AG04449 (cell line): Measurements from ENCODE around the gene KLK7.

Experiments used
- CTCF ChIA-PET: fragments of 350-600 bp; formaldehyde crosslinking; extraction: SDS; loops from one replicate; lab custom pipeline; 2021; ENCODE audit warnings: antibody characterized with exemption; lab: Yijun Ruan, JAX
- POLR2A ChIA-PET: fragments of 400-600, 350-600 bp; formaldehyde crosslinking; extraction: SDS; loops from one replicate; lab custom pipeline; 2020; ENCODE audit warnings: antibody characterized with exemption, inconsistent platforms; lab: Yijun Ruan, JAX
- DNase-seq: peaks from one replicate; pipeline ENCODE4 v3.0.0-alpha.2; 2010; ENCODE audit warnings: low read depth, low spot score
- H3K4me3 ChIP-seq: 2 replicates; pipeline ENCODE4 v1.5.1; 2011; ENCODE audit warnings: low read depth, mild to moderate bottlenecking, control low read depth, low read length
- TF ChIP-seq, protein P1 (sequence below): IDR thresholded peaks from one replicate; pipeline ENCODE4 v1.5.1; 2011; ENCODE audit warnings: mild to moderate bottlenecking, moderate library complexity, low read length, control low read depth, inconsistent platforms; ENCODE audit not compliant: insufficient read depth; ENCODE audit errors: missing control alignments

Gene KLK7

DNA sequence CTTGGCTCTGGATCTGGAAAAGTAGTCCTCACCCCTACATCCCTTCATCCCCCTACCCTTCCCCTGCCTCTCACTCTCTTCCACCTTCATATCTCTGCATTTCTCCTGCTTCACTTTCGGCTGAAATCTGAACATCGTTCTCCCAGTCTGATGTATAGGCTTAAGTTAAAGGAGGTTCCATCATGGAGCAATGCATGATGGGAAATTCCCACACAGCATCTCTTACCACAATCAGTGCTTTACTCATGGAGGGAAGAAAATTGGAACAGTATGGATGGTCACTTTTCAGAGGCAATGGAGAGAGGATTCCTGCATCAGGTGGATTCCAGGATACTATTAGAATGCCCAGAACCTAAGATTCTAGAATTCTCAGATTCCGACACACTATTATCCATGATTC lies 23.8 kb upstream of the KLK7 start:
- no peak for DNase-seq
- TF ChIP-seq, protein P1, sequence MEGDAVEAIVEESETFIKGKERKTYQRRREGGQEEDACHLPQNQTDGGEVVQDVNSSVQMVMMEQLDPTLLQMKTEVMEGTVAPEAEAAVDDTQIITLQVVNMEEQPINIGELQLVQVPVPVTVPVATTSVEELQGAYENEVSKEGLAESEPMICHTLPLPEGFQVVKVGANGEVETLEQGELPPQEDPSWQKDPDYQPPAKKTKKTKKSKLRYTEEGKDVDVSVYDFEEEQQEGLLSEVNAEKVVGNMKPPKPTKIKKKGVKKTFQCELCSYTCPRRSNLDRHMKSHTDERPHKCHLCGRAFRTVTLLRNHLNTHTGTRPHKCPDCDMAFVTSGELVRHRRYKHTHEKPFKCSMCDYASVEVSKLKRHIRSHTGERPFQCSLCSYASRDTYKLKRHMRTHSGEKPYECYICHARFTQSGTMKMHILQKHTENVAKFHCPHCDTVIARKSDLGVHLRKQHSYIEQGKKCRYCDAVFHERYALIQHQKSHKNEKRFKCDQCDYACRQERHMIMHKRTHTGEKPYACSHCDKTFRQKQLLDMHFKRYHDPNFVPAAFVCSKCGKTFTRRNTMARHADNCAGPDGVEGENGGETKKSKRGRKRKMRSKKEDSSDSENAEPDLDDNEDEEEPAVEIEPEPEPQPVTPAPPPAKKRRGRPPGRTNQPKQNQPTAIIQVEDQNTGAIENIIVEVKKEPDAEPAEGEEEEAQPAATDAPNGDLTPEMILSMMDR = no peak
- ChIA-PET CTCF (no interaction called here), POLR2A (no interaction called here)
- no peak overlapping the region for H3K4me3 ChIP-seq

DNA sequence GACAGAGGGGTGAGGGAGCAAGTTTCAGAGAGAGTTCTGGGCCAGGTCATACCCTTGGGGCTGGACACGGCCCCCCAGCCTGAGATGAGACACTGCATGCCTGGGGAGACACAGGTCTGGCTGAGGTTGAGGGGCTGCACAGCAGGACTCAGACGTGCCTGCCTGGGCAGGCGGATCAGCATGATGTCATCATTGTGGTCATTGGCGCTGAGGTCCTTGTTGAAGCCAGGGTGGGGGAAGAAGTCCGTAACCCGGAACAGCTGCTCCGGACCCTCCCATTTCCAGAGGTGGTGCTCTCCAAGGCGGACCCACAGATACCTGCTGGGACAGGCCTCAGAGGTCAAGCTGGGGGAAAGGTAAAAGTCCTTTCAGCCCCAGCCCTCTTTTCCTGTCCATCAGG lies 22.7 kb upstream of the KLK7 start:
- no peak for DNase-seq
- TF ChIP-seq, protein P1 = no peak
- ChIA-PET CTCF (no interaction called here), POLR2A (no interaction called here)
- H3K4me3 ChIP-seq = no peak overlapping the region

DNA sequence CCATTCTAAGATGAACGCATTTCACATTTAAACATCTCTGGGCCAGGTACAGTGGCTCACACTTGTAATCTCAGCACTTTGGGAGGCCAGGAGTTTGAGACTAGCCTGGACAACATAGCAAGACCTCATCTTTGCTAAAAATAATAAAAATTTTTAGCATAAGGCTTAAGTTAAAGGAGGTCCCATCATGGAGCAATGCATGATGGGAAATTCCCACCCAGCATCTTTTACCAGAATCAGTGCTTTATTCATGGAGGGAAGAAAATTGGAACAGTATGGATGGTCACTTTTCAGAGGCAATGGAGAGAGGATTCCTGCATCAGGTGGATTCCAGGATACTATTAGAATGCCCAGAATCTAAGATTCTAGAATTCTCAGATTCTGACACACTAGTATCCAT lies 21.5 kb upstream of the KLK7 start:
- TF ChIP-seq, protein P1 = no peak
- ChIA-PET POLR2A (no interaction called here), CTCF (no interaction called here)
- no peak overlapping the region for H3K4me3 ChIP-seq
- no peak for DNase-seq

DNA sequence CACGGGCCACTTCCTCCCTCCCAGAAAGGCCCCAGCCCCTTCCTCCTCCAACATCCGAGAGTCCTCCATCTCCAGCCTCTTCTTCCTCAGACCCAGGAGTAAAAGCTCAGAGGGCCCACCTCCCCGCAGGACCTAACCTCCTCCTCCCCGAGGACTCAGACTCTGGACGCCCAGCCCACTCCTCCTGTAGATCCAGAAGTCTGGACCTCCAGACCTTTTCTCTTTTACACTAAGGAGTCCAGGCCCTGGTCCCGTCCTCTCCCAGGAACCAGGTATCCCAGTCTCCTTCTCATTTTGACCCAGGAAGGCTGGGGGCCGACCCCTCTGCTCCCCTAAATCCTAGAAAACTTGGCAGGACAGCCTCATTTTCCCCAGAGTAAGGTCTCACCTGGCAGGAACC lies 19.6 kb upstream of the KLK7 start:
- DNase-seq = no peak
- TF ChIP-seq, protein P1 = no peak
- no peak overlapping the region for H3K4me3 ChIP-seq
- CTCF ChIA-PET = no interaction called here
- POLR2A ChIA-PET = no interaction called here

DNA sequence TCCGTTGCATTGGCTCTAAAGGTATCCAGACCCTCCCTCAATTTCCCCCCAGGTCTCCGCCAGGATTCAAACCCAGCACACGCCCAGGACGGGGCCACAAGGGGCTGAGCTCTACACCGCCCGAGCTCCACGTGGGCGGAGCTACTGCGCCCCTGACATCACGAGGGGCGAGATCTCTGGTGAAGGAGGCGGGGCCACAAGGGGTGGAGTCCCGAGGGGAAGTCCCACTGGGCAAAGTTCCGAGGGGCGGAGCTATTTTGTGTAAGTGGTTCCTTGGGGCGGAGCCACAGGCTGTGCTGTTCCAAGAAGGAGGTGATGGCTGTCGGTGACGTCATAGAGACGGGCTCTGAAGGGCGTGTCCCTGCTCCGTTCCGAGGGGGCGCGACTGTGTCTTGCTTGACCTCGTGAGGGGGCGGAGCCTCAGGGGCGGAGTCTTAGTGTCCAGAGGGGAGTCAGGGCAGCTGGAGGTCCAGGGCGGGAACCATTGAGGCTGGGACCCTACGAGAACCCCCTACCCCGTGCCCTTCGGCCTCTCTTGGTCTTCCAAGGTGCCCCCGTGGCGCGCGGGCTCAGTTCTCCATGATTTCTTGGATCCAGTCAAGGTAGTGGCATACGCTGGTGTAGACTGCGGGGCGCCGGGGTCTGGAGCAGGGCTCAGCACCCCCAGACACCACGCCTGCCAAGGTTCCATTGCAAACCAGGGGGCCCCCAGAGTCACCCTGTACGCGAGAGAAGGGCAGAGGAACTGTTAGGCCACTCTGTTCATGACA lies 19.0 kb upstream of the KLK7 start:
- DNase-seq = no peak
- ChIA-PET CTCF (interaction anchor here (1.3 kb wide), 1 partner anchor 14 kb away, joined by 3 read pairs; no protein-coding TSS in a partner anchor), POLR2A (no interaction called here)
- no peak overlapping the region for H3K4me3 ChIP-seq
- TF ChIP-seq, protein P1 = no peak

DNA sequence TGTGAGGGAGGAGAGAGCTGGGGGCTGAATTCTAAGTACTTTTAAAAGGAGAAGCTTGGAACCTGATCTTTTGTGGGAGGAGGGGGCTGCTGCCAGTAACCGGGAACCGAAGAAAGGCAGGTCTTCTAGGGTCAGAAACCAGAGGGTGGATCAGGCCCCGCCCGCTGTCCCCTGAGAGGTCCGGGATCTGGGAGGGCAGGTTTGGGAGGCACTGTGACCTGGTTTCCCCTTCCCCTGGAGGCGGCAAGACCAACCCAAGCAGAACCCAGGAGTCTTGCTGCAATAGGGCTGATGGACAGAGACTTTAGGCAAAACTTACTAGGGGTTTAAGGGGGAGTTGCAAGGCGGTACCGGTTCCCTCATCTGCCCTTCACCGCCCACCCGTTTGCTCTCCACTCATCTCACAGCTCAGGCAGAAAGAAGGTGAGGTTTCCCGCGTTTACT lies 18.4 kb upstream of the KLK7 start:
- TF ChIP-seq, protein P1 = no peak
- ChIA-PET POLR2A (no interaction called here), CTCF (interaction anchor here (1.3 kb wide), 1 partner anchor 14 kb away, joined by 3 read pairs; no protein-coding TSS in a partner anchor)
- no peak for DNase-seq
- no peak overlapping the region for H3K4me3 ChIP-seq
